Kidney epithelial cell (primary cell): Measurements from ENCODE around the gene TEX2. TPM values are rescaled to one million over a fixed set of nuclear protein-coding genes. Genes with fewer than 3 reads are reported as not detected.

Experiments
- DNase-seq: peaks from one replicate; pipeline ENCODE4 v3.0.0-alpha.2; 2010; ENCODE audit warnings: low read depth
- H3K27me3 ChIP-seq: 2 replicates; pipeline ENCODE4 v1.6.0; 2011; ENCODE audit warnings: low read length; ENCODE audit not compliant: control insufficient read depth, insufficient read depth
- H3K36me3 ChIP-seq: 2 replicates; pipeline ENCODE4 v1.5.1; 2011; ENCODE audit warnings: low read length; ENCODE audit not compliant: control insufficient read depth, insufficient read depth
- H3K4me3 ChIP-seq: 2 replicates; pipeline ENCODE4 v1.5.1; 2011; ENCODE audit warnings: low read depth, mild to moderate bottlenecking, control low read depth, low read length
- total RNA-seq: library from RNA; depleted of rRNA; stranded (reverse); fragments of >200 nt; gene quantifications from 2 replicates; pipeline ENCODE4 v1.2.3, GENCODE V29; 2015
- TF ChIP-seq, protein P1 (sequence below): IDR thresholded peaks from 2 replicates; pipeline ENCODE4 v1.5.1; 2011; ENCODE audit warnings: mild to moderate bottlenecking, moderate library complexity, low read length, control low read depth, inconsistent platforms; ENCODE audit not compliant: insufficient read depth, poor library complexity, severe bottlenecking

Gene TEX2
- total RNA-seq, 1 donor from 2014 or later: 16.5 TPM

DNA sequence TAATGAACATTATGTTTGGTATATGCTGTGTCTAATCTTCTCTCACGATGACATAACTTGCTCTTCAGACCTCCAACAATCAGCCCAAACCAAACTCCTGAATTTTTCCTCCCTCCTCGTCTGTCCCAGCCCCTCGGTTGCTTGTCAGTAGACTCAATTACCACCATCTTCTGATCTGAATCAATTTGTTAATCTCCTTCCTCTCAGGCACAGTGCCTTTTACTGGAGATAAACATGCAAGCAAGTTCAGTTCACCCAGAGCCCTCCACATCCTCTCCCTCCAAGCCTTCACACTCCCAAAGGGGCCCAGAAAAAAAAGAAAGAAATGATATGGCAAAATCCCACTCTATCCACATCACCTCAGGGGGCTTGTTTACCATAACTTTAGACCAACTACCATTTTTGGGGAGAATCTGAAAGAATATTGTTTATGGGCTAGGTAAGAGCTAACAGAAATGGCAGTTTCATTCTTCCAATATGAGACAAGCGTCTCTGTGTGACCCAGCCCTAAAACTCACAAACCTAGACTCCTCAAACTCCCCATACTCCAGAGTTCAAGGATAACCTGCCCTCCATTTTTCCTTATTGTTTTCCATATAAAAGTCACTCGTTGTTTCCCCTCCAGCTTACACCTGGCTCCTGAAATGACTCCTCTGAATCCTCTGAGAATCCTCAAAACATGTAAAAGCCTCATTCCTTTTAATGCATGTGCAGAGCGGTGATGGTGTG is 1.5 kb downstream of the TEX2 start:
- Histone ChIP-seq H3K36me3 (no peaks in the 10 kb centered on the region), H3K27me3 (no peaks in the 10 kb centered on the region), H3K4me3 (no peak overlapping the region)
- TF ChIP-seq, protein P1, sequence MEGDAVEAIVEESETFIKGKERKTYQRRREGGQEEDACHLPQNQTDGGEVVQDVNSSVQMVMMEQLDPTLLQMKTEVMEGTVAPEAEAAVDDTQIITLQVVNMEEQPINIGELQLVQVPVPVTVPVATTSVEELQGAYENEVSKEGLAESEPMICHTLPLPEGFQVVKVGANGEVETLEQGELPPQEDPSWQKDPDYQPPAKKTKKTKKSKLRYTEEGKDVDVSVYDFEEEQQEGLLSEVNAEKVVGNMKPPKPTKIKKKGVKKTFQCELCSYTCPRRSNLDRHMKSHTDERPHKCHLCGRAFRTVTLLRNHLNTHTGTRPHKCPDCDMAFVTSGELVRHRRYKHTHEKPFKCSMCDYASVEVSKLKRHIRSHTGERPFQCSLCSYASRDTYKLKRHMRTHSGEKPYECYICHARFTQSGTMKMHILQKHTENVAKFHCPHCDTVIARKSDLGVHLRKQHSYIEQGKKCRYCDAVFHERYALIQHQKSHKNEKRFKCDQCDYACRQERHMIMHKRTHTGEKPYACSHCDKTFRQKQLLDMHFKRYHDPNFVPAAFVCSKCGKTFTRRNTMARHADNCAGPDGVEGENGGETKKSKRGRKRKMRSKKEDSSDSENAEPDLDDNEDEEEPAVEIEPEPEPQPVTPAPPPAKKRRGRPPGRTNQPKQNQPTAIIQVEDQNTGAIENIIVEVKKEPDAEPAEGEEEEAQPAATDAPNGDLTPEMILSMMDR: no peak
- DNase-seq: no peak

DNA sequence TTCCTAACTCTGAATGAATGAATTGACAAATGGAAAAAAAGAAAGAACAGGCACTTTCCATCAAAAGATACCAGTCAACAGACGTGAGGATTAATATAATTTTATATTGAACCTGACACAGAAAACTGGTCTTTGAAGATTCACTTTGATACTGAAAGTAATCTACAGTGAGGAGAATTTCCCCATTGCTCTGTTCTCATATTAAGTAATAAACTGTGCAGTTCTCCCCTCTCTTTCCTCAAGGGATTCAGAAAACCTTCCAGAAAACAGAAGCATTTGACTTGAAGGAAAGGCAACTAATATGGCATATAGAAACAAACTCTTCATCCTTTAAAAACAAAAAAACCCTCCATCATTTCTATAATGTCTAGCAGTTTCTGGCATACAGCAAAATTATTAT is 2.2 kb downstream of the TEX2 start:
- Histone ChIP-seq H3K27me3 (no peaks in the 10 kb centered on the region), H3K4me3 (no peak overlapping the region), H3K36me3 (no peaks in the 10 kb centered on the region)
- no peak for DNase-seq
- TF ChIP-seq, protein P1: no peak

GRCh38 chr17:64259922-64260321 is 3.1 kb downstream of the TEX2 start:
- H3K4me3 ChIP-seq: no peak overlapping the region
- TF ChIP-seq, protein P1: no peak
- DNase-seq: no peak
- no peaks in the 10 kb centered on the region for H3K27me3 ChIP-seq
- H3K36me3 ChIP-seq: no peaks in the 10 kb centered on the region

- no peak for DNase-seq
- Histone ChIP-seq H3K27me3 (no peaks in the 10 kb centered on the region), H3K36me3 (no peaks in the 10 kb centered on the region), H3K4me3 (no peak overlapping the region)
- TF ChIP-seq, protein P1: no peak
Measured at GRCh38 chr17:64259426-64259825, 3.6 kb downstream of the TEX2 start.

GRCh38 chr17:64256913-64257807 is 5.9 kb downstream of the TEX2 start:
- Histone ChIP-seq H3K36me3 (no peaks in the 10 kb centered on the region), H3K4me3 (no peak overlapping the region), H3K27me3 (no peaks in the 10 kb centered on the region)
- no peak for DNase-seq
- TF ChIP-seq, protein P1: no peak
